HepG2 (cell line): ENCODE measurements around the gene ISLR. TPM values are rescaled to one million over a fixed set of nuclear protein-coding genes. Genes with fewer than 3 reads are reported as not detected.

ENCODE experiments used
- ATAC-seq: fragments of 200-7000 bp; cut with Tn5 transposase; 3 replicates; pipeline ENCODE4 v1.9.1; 2020; ENCODE audit warnings: mild to moderate bottlenecking, moderate library complexity
- BruUV-seq: library from RNA; stranded (reverse); fragments of 400-500 nt; replicated peaks from 2 replicates; lab custom pipeline; 2021; lab: Mats Ljungman, UMichigan
- CTCF ChIA-PET: fragments of 300-600 bp; formaldehyde crosslinking; extraction: SDS; loops from one replicate; lab custom pipeline; 2021; ENCODE audit warnings: low total read pairs, inconsistent platforms, low intra/inter-chr PET ratio; lab: Yijun Ruan, JAX
- POLR2A ChIA-PET: fragments of 350-600 bp; sonication (Branson Sonifier 250); formaldehyde crosslinking; loops from one replicate; lab custom pipeline; 2020; ENCODE audit warnings: antibody characterized with exemption, inconsistent platforms; lab: Yijun Ruan, JAX
- DNase-seq: peaks from one replicate; pipeline ENCODE4 v3.0.0-alpha.2; 2015; ENCODE audit warnings: low spot score
- FAIRE-seq: peaks from 3 replicates; lab custom pipeline; 2011; peaks lifted over from hg19 to GRCh38; lab: Jason Lieb, UNC
- H2AFZ ChIP-seq: one replicate; pipeline ENCODE4 v1.6.1; 2011; ENCODE audit warnings: low read length, inconsistent platforms
- H3K27ac ChIP-seq: fragments of 300-600 bp; 3 replicates; pipeline ENCODE4 v1.8.0; 2011; ENCODE audit warnings: mixed run types, mild to moderate bottlenecking, mixed read lengths, low read length, inconsistent platforms; ENCODE audit not compliant: insufficient read depth; ENCODE audit errors: extremely low read length
- H3K27me3 ChIP-seq, 2 experiments: fragments of 200-600 bp in 1 of 2; 2 replicates in 1 of 2; 3 replicates in 1 of 2; pipeline versions ENCODE4 v1.6.0 to v1.8.0; 2011; ENCODE audit warnings: low read length in 2 of 2, mild to moderate bottlenecking in 2 of 2, moderate library complexity in 2 of 2, inconsistent platforms in 1 of 2; ENCODE audit not compliant: insufficient read depth in 2 of 2, control insufficient read depth in 1 of 2
- H3K36me3 ChIP-seq, 2 experiments: fragments of 200-600 bp in 1 of 2; replicated peaks in 1 of 2; 2 replicates in 1 of 2; 3 replicates in 1 of 2; pipeline versions ENCODE4 v1.5.1 to v1.8.0; 2011; ENCODE audit warnings: low read length in 2 of 2, inconsistent platforms in 1 of 2; ENCODE audit not compliant: insufficient read depth in 2 of 2, control insufficient read depth in 1 of 2
- H3K4me1 ChIP-seq: 2 replicates; pipeline ENCODE4 v1.5.1; 2012; ENCODE audit warnings: low read length, inconsistent platforms; ENCODE audit not compliant: insufficient read depth
- H3K4me2 ChIP-seq: 2 replicates; pipeline ENCODE4 v1.6.0; 2011; ENCODE audit warnings: low read depth, low read length, inconsistent platforms
- H3K4me3 ChIP-seq, 3 experiments: fragments of 200-600 bp in 1 of 3; sonication (generic), shearing (Covaris generic) in 1 of 3; replicated peaks in 1 of 3; 2 replicates each; pipeline ENCODE4 v1.5.1; 2011 to 2016; ENCODE audit warnings: low read length in 3 of 3, inconsistent platforms in 2 of 3, low read depth in 2 of 3, mild to moderate bottlenecking in 2 of 3, control low read depth in 1 of 3, mixed read lengths in 1 of 3; ENCODE audit not compliant: insufficient read depth in 1 of 3
- H3K79me2 ChIP-seq: one replicate; pipeline ENCODE4 v1.6.1; 2011; ENCODE audit warnings: low read length, inconsistent platforms; ENCODE audit not compliant: insufficient read depth
- H3K9ac ChIP-seq: 2 replicates; pipeline ENCODE4 v1.6.0; 2011; ENCODE audit warnings: mild to moderate bottlenecking, low read depth, low read length, inconsistent platforms; ENCODE audit not compliant: insufficient read depth
- H3K9me3 ChIP-seq: 2 replicates; pipeline ENCODE4 v1.5.1; 2012; ENCODE audit warnings: mild to moderate bottlenecking, low read length
- H4K20me1 ChIP-seq: 2 replicates; pipeline ENCODE4 v1.6.0; 2011; ENCODE audit warnings: inconsistent platforms, mild to moderate bottlenecking, low read length, moderate library complexity; ENCODE audit not compliant: insufficient read depth
- GABPB1 ChIP-seq: IDR thresholded peaks from 2 replicates; pipeline ENCODE4 v1.6.1; 2016; ENCODE audit warnings: mild to moderate bottlenecking, missing genetic modification reagents, moderate library complexity, missing compliant biosample characterization
- WGBS: methylation state at CpG from one replicate; pipeline ENCODE4 v1.1.6; 2017; ENCODE audit warnings: low lambda C conversion rate; 5-methylcytosine and 5-hydroxymethylcytosine counted together
- in situ Hi-C: cut with HindIII; loops from 2 replicates; pipeline ENCODE4 v1.10.0; 2017; ENCODE audit warnings: low pct_unique_long_range_greater_than_20kb; ENCODE audit not compliant: extremely low pct_ligation_motif_present
- intact Hi-C: fragments of 100-400 bp; cut with micrococcal nuclease; formaldehyde crosslinking; loops from one replicate; pipeline ENCODE4 v1.10.0; 2022; ENCODE audit not compliant: unreplicated experiment
- polyA plus RNA-seq, 8 experiments: library from polyadenylated mRNA; depleted of rRNA in 3 of 8; stranded (reverse) in 7 of 8; unstranded in 1 of 8; fragments of >200 nt; fragmentation: Illumina TruSeq in 4 of 8; extraction: Trizol in 4 of 8; gene quantifications; 2 replicates each; pipeline versions ENCODE4 v1.2.1 to v1.2.3, GENCODE V29; 2011 to 2016; ENCODE audit warnings: low read depth in 4 of 8, missing spikeins in 1 of 8, mixed read lengths in 1 of 8; ENCODE audit not compliant: insufficient read depth in 1 of 8
- small RNA-seq, 3 experiments: library from RNA; depleted of rRNA; stranded (forward); fragments of <200 nt; gene quantifications; one replicate each; pipeline ENCODE3, GENCODE V24; 2012; ENCODE audit warnings: low read depth in 2 of 3, low replicate concordance in 1 of 3; ENCODE audit not compliant: insufficient read length in 3 of 3, insufficient read depth in 2 of 3
- total RNA-seq, 5 experiments: library from RNA; depleted of rRNA; stranded (reverse); fragments of >200 nt; fragmentation: Illumina TruSeq; extraction: Trizol; gene quantifications; 2 replicates each; pipeline ENCODE4 v1.2.3, GENCODE V29; 2016; ENCODE audit warnings: low read depth in 1 of 5

Gene ISLR
- total and polyA plus RNA-seq, 2 of the 13 experiments (the other 11 are each of a cell fraction or from before 2014, with no cell fraction given) = not detected

DNA sequence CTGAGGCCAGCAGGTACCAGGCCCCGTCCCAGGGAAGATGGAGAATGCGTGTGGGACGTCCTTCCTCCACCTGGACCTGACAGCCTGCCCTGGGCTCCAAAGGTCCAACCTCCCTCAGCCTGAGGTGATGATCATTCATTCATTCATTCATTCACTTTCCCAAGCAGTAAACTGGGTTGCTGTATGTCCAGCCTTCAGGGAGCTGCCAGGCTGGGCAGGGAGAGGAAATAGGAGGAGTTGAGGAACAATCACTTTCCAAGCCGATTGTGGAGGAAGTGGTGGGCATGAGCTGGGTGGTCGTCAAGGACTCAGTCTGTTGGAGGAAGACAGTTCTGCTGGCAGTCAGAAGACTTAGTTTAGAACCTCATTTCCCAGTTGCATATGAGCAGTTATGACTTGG lies 52.4 kb downstream of the ISLR start:
- ATAC-seq = no peak
- ChIA-PET CTCF (no interaction called here), POLR2A (no interaction called here)
- intact Hi-C loops (no loop called here), in situ Hi-C loops (no loop called here)
- WGBS = 22% methylated on average over 2 of the region's 5 CpGs
- Histone ChIP-seq H3K79me2 (no peaks in the 10 kb centered on the region), H3K36me3 (no peaks in the 10 kb centered on the region), H3K27ac (no peak overlapping the region), H4K20me1 (no peaks in the 10 kb centered on the region), H3K4me1 (0 out of 2 replicates have a peak, but pooled peaks cover 4% of the 10 kb centered on the region), H3K4me3 (no peak overlapping the region), H3K9ac (no peak overlapping the region), H3K9me3 (no peaks in the 10 kb centered on the region), H3K27me3 (peaks cover 7 to 19% of the 10 kb centered on the region in 2 experiments; a peak in 3 of 5 replicates), H2AFZ (no peak overlapping the region), H3K4me2 (no peak overlapping the region)
- FAIRE-seq = no peak
- no peak for TF ChIP-seq GABPB1 (CRISPR knock-in tag)
- no TSS peak for BruUV-seq
- no peak for DNase-seq

Small RNA genes within 50 kb of the gene (small RNA-seq; reads per million reads assigned to genes)
- 0 reads per million in 3 experiments for gene RF00017

Other genes with a start within 250 kb of the ISLR start
- gene LOXL1, start 247.2 kb upstream of the ISLR start, total RNA-seq (2016; rRNA removed; fragmentation: Illumina TruSeq; extraction: Trizol) = 0.51 TPM in 1 of 2 replicates, not detected in the other
- 0.16 and 1.3 TPM in 2 replicates for gene LOXL1, start 247.2 kb upstream of the ISLR start, polyA plus RNA-seq (2011; rRNA removed)
- gene STOML1, start 181.4 kb upstream of the ISLR start, total RNA-seq (2016; rRNA removed; fragmentation: Illumina TruSeq; extraction: Trizol) = 2.7 and 3.7 TPM in 2 replicates
- gene STOML1, start 181.4 kb upstream of the ISLR start, polyA plus RNA-seq (2011; rRNA removed) = 3.5 TPM in 2 replicates
- 2.9 and 3.9 TPM in 2 replicates for gene PML, start 179.0 kb upstream of the ISLR start, total RNA-seq (2016; rRNA removed; fragmentation: Illumina TruSeq; extraction: Trizol)
- 2.9 and 3.9 TPM in 2 replicates for gene PML, start 179.0 kb upstream of the ISLR start, polyA plus RNA-seq (2011; rRNA removed)
- gene GOLGA6A, start 91.2 kb upstream of the ISLR start, total RNA-seq (2016; rRNA removed; fragmentation: Illumina TruSeq; extraction: Trizol) = 0.04 TPM in 1 of 2 replicates, not detected in the other
- 0.22 TPM in 1 of 2 replicates, not detected in the other for gene GOLGA6A, start 91.2 kb upstream of the ISLR start, polyA plus RNA-seq (2011; rRNA removed)
- gene ISLR2, start 43.1 kb upstream of the ISLR start, total RNA-seq (2016; rRNA removed; fragmentation: Illumina TruSeq; extraction: Trizol) = not detected in 2 replicates
- gene ISLR2, start 43.1 kb upstream of the ISLR start, polyA plus RNA-seq (2011; rRNA removed) = not detected in 2 replicates
- gene STRA6, start 29.1 kb downstream of the ISLR start, total RNA-seq (2016; rRNA removed; fragmentation: Illumina TruSeq; extraction: Trizol) = 0.81 and 2.1 TPM in 2 replicates
- 1.6 TPM in 2 replicates for gene STRA6, start 29.1 kb downstream of the ISLR start, polyA plus RNA-seq (2011; rRNA removed)
- gene CCDC33, start 62.6 kb downstream of the ISLR start, total RNA-seq (2016; rRNA removed; fragmentation: Illumina TruSeq; extraction: Trizol) = not detected in 2 replicates
- gene CCDC33, start 62.6 kb downstream of the ISLR start, polyA plus RNA-seq (2011; rRNA removed) = 0.08 and 0.30 TPM in 2 replicates
- 0.66 and 0.86 TPM in 2 replicates for gene CYP11A1, start 193.9 kb downstream of the ISLR start, total RNA-seq (2016; rRNA removed; fragmentation: Illumina TruSeq; extraction: Trizol)
- gene CYP11A1, start 193.9 kb downstream of the ISLR start, polyA plus RNA-seq (2011; rRNA removed) = 0.92 and 1.4 TPM in 2 replicates